Mesendoderm (in vitro differentiated cells): Measurements from ENCODE around the gene MBL2.

Experiments used
- DNase-seq: peaks from one replicate; pipeline ENCODE4 v3.0.0; 2013
- H2AK5ac ChIP-seq: 2 replicates; pipeline ENCODE4 v1.6.1; 2013; ENCODE audit warnings: low read length, inconsistent platforms
- H2BK120ac ChIP-seq: 2 replicates; pipeline ENCODE4 v1.6.1; 2013; ENCODE audit warnings: low read depth, mild to moderate bottlenecking, low read length, moderate library complexity, mixed read lengths
- H2BK15ac ChIP-seq: replicated peaks from 2 replicates; pipeline ENCODE4 v1.6.1; 2013; ENCODE audit warnings: low read depth, mild to moderate bottlenecking, moderate library complexity
- H2BK5ac ChIP-seq: 2 replicates; pipeline ENCODE4 v1.6.1; 2013; ENCODE audit warnings: low read length, inconsistent platforms
- H3K18ac ChIP-seq: 2 replicates; pipeline ENCODE4 v1.6.1; 2013; ENCODE audit warnings: mild to moderate bottlenecking, low read length, mixed read lengths
- H3K23ac ChIP-seq: one replicate; pipeline ENCODE4 v1.6.1; 2013; ENCODE audit warnings: low read length
- H3K27ac ChIP-seq: 2 replicates; pipeline ENCODE4 v1.5.1; 2013; ENCODE audit warnings: low read depth, mild to moderate bottlenecking, inconsistent platforms, low read length, moderate library complexity
- H3K27me3 ChIP-seq: 2 replicates; pipeline ENCODE4 v1.6.1; 2013; ENCODE audit warnings: low read length, control low read depth, mild to moderate bottlenecking, inconsistent platforms; ENCODE audit not compliant: insufficient read depth, poor library complexity
- H3K36me3 ChIP-seq: 2 replicates; pipeline ENCODE4 v1.6.1; 2013; ENCODE audit warnings: low read length, inconsistent platforms; ENCODE audit not compliant: control insufficient read depth, insufficient read depth
- H3K4ac ChIP-seq: one replicate; pipeline ENCODE4 v1.6.1; 2013; ENCODE audit warnings: low read depth, mild to moderate bottlenecking, low read length, moderate library complexity
- H3K4me1 ChIP-seq: 2 replicates; pipeline ENCODE4 v1.6.1; 2013; ENCODE audit warnings: low read depth, low read length, inconsistent platforms; ENCODE audit not compliant: control insufficient read depth
- H3K4me2 ChIP-seq: 2 replicates; pipeline ENCODE4 v1.6.1; 2013; ENCODE audit warnings: low read length
- H3K4me3 ChIP-seq: 2 replicates; pipeline ENCODE4 v1.5.1; 2013; ENCODE audit warnings: mild to moderate bottlenecking, low read length
- H3K56ac ChIP-seq: one replicate; pipeline ENCODE4 v1.6.1; 2013; ENCODE audit warnings: low read length
- H3K79me1 ChIP-seq: 2 replicates; pipeline ENCODE4 v1.6.1; 2013; ENCODE audit warnings: low read length, inconsistent platforms
- H3K79me2 ChIP-seq: 2 replicates; pipeline ENCODE4 v1.6.1; 2013; ENCODE audit warnings: mild to moderate bottlenecking, low read length; ENCODE audit not compliant: control insufficient read depth, insufficient read depth
- H3K9ac ChIP-seq: 2 replicates; pipeline ENCODE4 v1.6.1; 2013; ENCODE audit warnings: low read length, inconsistent platforms
- H4K5ac ChIP-seq: one replicate; pipeline ENCODE4 v1.6.1; 2013; ENCODE audit warnings: low read length
- H4K8ac ChIP-seq: one replicate; pipeline ENCODE4 v1.6.1; 2013; ENCODE audit warnings: low read depth, mild to moderate bottlenecking, control low read depth, low read length, moderate library complexity
- WGBS: extraction: QIAGEN DNeasy Blood & Tissue Kit; methylation state at CpG from one replicate; pipeline ENCODE4 v1.1.7; 2013; ENCODE audit warnings: low lambda C conversion rate, missing lambda C conversion rate; ENCODE audit not compliant: insufficient coverage; ENCODE audit errors: extremely low coverage; 5-methylcytosine and 5-hydroxymethylcytosine counted together

Gene MBL2

DNA sequence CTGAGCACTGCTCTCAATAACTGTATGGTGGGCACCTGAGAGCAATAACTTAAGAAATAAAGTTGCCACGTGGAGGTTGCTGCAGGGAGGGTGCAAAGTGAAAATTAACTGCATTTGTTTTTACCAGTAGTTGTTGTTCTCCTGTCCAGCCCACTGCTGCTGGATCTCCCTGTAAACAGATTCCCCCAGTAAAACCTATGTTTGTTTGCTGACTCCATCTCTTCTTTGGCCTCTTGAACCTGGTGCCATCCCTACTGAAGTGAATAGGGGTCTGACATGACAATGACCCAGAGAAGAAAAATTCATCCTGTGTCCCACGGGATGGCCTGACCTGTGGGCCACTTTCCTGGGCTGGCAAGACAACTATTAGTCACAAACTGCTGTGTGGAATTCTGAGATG, 1.7 kb downstream of the MBL2 start:
- no peak overlapping the region for H2BK15ac ChIP-seq
- H4K5ac ChIP-seq: no peak overlapping the region
- no peaks in the 10 kb centered on the region for H3K79me1 ChIP-seq
- H3K4ac ChIP-seq: no peak overlapping the region
- H2BK120ac ChIP-seq: no peak overlapping the region
- H2AK5ac ChIP-seq: no peak overlapping the region
- WGBS: no CpG with 5 or more reads among the region's 2 CpGs
- no peak overlapping the region for H4K8ac ChIP-seq
- H3K36me3 ChIP-seq: no peaks in the 10 kb centered on the region
- DNase-seq: no peak
- H3K27ac ChIP-seq: no peak overlapping the region
- no peaks in the 10 kb centered on the region for H3K27me3 ChIP-seq
- H3K79me2 ChIP-seq: no peaks in the 10 kb centered on the region
- no peak overlapping the region for H3K4me2 ChIP-seq
- H3K18ac ChIP-seq: no peak overlapping the region
- no peak overlapping the region for H3K4me3 ChIP-seq
- H2BK5ac ChIP-seq: no peak overlapping the region
- no peak overlapping the region for H3K56ac ChIP-seq
- H3K4me1 ChIP-seq: no peaks in the 10 kb centered on the region
- H3K23ac ChIP-seq: no peak overlapping the region
- no peak overlapping the region for H3K9ac ChIP-seq

DNA sequence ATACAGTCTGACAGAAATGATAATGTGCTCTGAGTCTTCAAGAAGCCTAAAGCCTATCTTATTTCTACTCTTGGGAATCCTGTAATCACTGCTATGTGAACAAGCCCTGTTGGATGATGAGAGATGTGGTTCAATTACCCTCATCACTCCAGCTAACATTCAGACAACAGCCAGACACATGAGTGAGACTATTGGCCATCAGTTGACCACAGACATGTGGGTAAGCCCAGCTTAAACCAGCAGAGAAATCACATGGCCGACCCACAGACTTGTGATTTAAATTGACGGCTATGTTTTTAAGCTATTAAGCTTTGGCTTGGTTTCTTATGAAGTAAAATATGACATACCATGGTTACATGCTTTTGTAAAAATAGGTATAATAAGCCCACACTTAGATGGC, 2.6 kb downstream of the MBL2 start:
- no peak overlapping the region for H2BK5ac ChIP-seq
- H2BK120ac ChIP-seq: no peak overlapping the region
- no peaks in the 10 kb centered on the region for H3K79me2 ChIP-seq

DNA sequence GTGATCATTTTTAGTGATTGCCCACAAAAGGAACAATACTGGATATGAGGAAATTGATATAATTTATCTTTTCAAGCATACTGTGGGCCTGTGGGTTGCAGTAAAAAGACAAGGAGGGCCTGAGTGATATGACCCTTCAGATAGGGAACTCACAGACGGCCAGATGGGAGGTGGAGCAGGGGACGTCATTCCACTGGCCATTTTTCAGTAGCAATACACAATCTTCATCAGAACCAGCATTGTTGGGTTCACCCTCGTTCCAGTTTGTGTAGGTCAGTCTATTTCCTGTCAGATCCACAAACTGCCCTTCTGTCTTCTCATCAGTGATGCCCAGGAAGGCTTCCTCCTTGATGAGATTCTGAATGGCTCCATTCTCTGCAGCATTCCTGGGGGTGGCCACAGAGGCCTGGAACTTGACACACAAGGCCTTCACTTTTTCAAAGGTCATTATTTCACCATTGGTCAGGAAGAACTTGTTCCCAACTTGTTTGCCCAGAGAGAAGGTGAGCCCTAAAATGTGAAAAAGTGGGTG, 4.5 kb downstream of the MBL2 start:
- H3K18ac ChIP-seq: no peak overlapping the region
- no peak overlapping the region for H2BK5ac ChIP-seq
- WGBS: no CpG with 5 or more reads among the region's 3 CpGs

More for the DNA sequence above, 2.6 kb downstream of the MBL2 start:
- Histone ChIP-seq H3K9ac (no peak overlapping the region), H3K4me1 (no peaks in the 10 kb centered on the region), H2BK15ac (no peak overlapping the region), H2AK5ac (no peak overlapping the region), H3K27ac (no peak overlapping the region), H3K56ac (no peak overlapping the region), H3K27me3 (no peaks in the 10 kb centered on the region), H3K4me3 (no peak overlapping the region), H3K36me3 (no peaks in the 10 kb centered on the region), H4K8ac (no peak overlapping the region), H3K23ac (no peak overlapping the region), H3K18ac (no peak overlapping the region), H3K4me2 (no peak overlapping the region), H3K4ac (no peak overlapping the region), H4K5ac (no peak overlapping the region), H3K79me1 (no peaks in the 10 kb centered on the region)
- no peak for DNase-seq
- WGBS: no CpG with 5 or more reads among the region's 2 CpGs

DNA sequence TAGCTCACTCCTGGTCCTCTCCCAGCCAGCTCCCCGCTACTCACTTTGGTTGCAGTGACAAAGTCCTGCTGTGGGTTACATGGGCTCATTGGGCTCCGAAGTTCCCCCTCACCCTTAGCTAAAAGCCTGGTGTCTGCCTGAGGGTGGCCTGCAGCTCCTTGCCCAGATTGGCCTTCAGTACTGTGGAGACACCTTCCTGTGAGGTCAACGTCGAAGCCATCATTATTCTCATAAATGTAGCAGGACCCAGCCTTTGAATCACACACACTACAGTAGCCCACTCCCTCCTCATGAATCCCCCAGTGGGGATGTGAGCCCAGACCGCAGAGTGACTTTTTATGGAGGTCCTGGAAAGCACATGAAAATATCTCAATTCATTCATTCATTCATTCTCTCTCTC, 10.5 kb downstream of the MBL2 start:
- H3K56ac ChIP-seq: no peak overlapping the region
- DNase-seq: no peak
- no peak overlapping the region for H2AK5ac ChIP-seq
- no peaks in the 10 kb centered on the region for H3K36me3 ChIP-seq
- H3K27me3 ChIP-seq: no peaks in the 10 kb centered on the region
- H2BK15ac ChIP-seq: no peak overlapping the region
- no peak overlapping the region for H3K4me2 ChIP-seq
- H3K79me1 ChIP-seq: no peaks in the 10 kb centered on the region
- H3K4ac ChIP-seq: no peak overlapping the region
- no peak overlapping the region for H2BK5ac ChIP-seq
- no peak overlapping the region for H3K23ac ChIP-seq
- H3K27ac ChIP-seq: no peak overlapping the region
- H3K4me3 ChIP-seq: no peak overlapping the region
- no peaks in the 10 kb centered on the region for H3K4me1 ChIP-seq
- no peak overlapping the region for H4K8ac ChIP-seq
- no CpG with 5 or more reads among the region's 5 CpGs for WGBS
- no peak overlapping the region for H3K9ac ChIP-seq
- no peaks in the 10 kb centered on the region for H3K79me2 ChIP-seq
- no peak overlapping the region for H2BK120ac ChIP-seq
- H4K5ac ChIP-seq: no peak overlapping the region
- no peak overlapping the region for H3K18ac ChIP-seq

More for the DNA sequence above, 4.5 kb downstream of the MBL2 start:
- H2BK15ac ChIP-seq: no peak overlapping the region
- H2BK120ac ChIP-seq: no peak overlapping the region
- H3K4ac ChIP-seq: no peak overlapping the region
- H3K4me3 ChIP-seq: no peak overlapping the region
- no peak overlapping the region for H4K5ac ChIP-seq
- DNase-seq: no peak
- no peaks in the 10 kb centered on the region for H3K36me3 ChIP-seq
- H3K27ac ChIP-seq: no peak overlapping the region
- no peak overlapping the region for H3K4me2 ChIP-seq
- H3K4me1 ChIP-seq: no peaks in the 10 kb centered on the region
- H3K79me2 ChIP-seq: no peaks in the 10 kb centered on the region
- H3K79me1 ChIP-seq: no peaks in the 10 kb centered on the region
- H4K8ac ChIP-seq: no peak overlapping the region
- no peaks in the 10 kb centered on the region for H3K27me3 ChIP-seq
- H2AK5ac ChIP-seq: no peak overlapping the region
- H3K56ac ChIP-seq: no peak overlapping the region
- no peak overlapping the region for H3K23ac ChIP-seq
- no peak overlapping the region for H3K9ac ChIP-seq

DNA sequence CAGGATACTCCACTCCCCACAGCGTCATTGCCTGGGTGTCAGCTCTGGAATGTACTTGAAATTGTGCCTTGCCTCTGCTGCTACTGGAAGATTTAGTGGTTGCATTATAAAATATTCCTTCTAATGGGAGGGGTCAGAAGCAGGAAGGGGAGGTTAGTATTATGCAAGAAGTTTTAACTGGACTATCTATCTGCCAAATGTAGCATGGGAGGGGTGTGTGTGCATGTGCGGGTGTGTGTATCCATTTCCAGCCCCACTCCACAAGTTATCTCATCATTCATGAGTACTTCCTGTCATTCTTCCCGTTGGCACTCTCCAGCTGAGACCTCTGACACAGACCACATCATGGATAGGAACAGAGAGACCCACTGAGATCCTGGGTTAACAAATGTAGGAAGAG, 13.4 kb downstream of the MBL2 start:
- H2BK120ac ChIP-seq: no peak overlapping the region
- DNase-seq: no peak
- no peak overlapping the region for H3K18ac ChIP-seq
- no peak overlapping the region for H3K4me3 ChIP-seq
- no peaks in the 10 kb centered on the region for H3K79me2 ChIP-seq
- no peaks in the 10 kb centered on the region for H3K79me1 ChIP-seq
- H3K4me2 ChIP-seq: no peak overlapping the region
- H2AK5ac ChIP-seq: no peak overlapping the region
- H3K4ac ChIP-seq: no peak overlapping the region
- H3K9ac ChIP-seq: no peak overlapping the region
- H3K56ac ChIP-seq: no peak overlapping the region
- H3K27me3 ChIP-seq: no peaks in the 10 kb centered on the region
- no peak overlapping the region for H3K27ac ChIP-seq
- H2BK5ac ChIP-seq: no peak overlapping the region
- H4K5ac ChIP-seq: no peak overlapping the region
- H2BK15ac ChIP-seq: no peak overlapping the region
- H3K4me1 ChIP-seq: no peaks in the 10 kb centered on the region
- H3K23ac ChIP-seq: no peak overlapping the region
- H4K8ac ChIP-seq: no peak overlapping the region
- H3K36me3 ChIP-seq: no peaks in the 10 kb centered on the region
- WGBS: no CpG with 5 or more reads among the region's 3 CpGs

DNA sequence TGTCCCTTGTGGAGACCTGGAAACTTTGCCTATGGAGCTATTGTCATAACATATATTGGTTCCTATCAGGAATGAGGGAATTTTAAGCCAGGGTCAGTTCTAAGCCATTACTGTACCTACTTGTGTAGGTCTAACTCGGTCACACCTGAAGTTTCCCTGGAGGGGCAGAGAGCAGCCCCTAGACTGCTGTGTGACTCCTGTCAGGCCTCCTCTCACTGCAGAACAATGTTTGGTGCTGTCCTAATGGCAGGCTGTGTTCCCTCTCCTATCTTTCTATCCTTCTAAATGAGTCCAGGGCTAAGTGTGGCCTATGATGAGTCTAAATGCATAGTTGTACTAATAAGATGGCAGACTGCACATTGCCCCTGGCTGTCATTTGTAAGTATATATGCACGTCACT, 14.2 kb downstream of the MBL2 start:
- no peaks in the 10 kb centered on the region for H3K79me1 ChIP-seq
- H3K79me2 ChIP-seq: no peaks in the 10 kb centered on the region
- no peak for DNase-seq
- no peaks in the 10 kb centered on the region for H3K4me1 ChIP-seq
- no peak overlapping the region for H3K56ac ChIP-seq
- no peak overlapping the region for H2BK120ac ChIP-seq
- H3K23ac ChIP-seq: no peak overlapping the region
- no peak overlapping the region for H3K27ac ChIP-seq
- H2AK5ac ChIP-seq: no peak overlapping the region
- no peak overlapping the region for H2BK5ac ChIP-seq
- H3K4ac ChIP-seq: no peak overlapping the region
- H3K18ac ChIP-seq: no peak overlapping the region
- no peak overlapping the region for H3K4me3 ChIP-seq
- no peak overlapping the region for H4K8ac ChIP-seq
- H3K9ac ChIP-seq: no peak overlapping the region
- no peaks in the 10 kb centered on the region for H3K27me3 ChIP-seq
- no peaks in the 10 kb centered on the region for H3K36me3 ChIP-seq
- WGBS: no CpG with 5 or more reads among the region's 2 CpGs
- no peak overlapping the region for H3K4me2 ChIP-seq
- H2BK15ac ChIP-seq: no peak overlapping the region
- H4K5ac ChIP-seq: no peak overlapping the region
